ENCODE measurements around the gene RNF8.

The RNF8 gene

GRCh38 chr6:37309692-37310091 lies 44.1 kb upstream of the RNF8 start:
- TF ChIP-seq CTCF (IDR thresholded peaks at IDR 0.05) = no peak
- no peak for DNase-seq (ENCODE audit: low spot score)
- Histone ChIP-seq H3K27ac (no peak overlapping the region), H3K4me3 (no peak overlapping the region)

- TF ChIP-seq CTCF (IDR thresholded peaks at IDR 0.05) = no peak
- DNase-seq (ENCODE audit: low spot score) = no peak
- H3K27ac ChIP-seq = no peak overlapping the region
- H3K4me3 ChIP-seq = no peak overlapping the region
Observed at GRCh38 chr6:37310966-37311365, 42.8 kb upstream of the RNF8 start.

DNA sequence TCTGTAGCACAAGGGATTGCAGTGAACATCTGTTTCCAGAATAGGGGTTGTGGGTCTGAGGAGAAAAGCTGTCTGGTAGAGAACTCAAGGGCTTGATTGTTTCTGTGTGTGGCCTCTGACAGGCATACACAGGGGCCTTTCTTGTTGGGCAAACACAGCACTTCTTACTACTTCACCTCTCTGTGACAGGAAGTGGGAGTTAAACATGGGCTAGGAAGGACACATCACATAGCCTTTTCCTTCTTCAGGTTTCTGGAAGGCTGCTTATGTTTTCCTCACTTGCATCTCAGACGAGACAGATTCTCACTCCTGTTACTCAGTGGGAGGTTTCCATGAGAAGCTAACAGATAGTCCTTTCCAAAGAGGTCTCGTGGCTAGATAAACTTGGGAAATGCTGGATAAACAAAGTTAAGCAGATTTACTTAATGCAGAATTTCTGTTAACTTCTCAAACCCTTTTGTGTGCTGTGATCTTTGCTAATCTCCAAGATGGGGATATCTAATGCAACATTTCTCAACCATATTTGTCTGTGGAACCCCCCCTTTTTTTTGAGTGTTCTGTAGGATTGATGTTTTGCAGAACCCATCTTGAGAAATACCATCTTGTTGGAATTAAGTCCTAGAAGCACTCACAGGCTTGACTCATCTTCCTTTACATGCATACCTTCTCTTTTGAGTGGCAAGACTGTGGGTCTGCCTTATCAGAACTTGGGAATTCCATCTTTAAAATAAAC lies 41.9 kb upstream of the RNF8 start:
- no peak for TF ChIP-seq CTCF (IDR thresholded peaks at IDR 0.05)
- Histone ChIP-seq H3K27ac (no peak overlapping the region), H3K4me3 (no peak overlapping the region)
- no peak for DNase-seq (ENCODE audit: low spot score)

DNA sequence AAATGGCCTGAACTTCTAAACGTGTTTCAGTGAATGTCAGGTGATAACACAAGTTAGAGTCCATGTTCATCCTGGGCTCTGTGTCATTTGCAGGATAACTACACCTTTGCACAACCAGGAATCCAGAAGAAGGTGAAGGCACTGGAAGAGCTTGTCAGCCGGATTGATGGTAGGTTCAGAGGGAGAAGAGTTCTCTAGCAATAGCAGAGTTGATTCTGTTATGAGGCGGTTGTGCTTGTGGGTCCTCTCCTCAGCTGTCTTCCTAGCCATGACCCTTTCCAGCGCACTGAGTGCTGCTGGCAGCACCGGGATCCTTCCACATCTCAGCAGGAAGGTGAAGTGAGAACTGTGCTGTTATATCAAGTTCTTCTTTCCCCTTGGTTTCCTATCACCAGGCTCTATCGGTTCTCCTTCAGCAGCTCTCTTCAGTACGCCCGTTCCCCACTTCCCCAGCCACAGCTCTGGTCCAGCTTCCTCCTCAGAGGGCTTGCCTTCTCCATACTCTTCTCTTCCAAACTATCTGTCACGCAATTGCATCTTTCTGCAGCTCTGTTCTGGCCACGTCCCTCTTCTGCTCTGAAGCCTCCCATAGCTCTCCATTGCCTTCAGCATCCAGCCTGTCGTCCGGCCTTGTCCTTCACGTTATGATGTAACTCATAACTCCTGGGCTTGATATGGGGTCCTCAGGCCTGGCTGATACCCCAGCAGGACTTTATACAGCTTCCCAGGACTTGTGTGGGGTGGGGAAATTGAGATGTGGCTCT lies 39.9 kb upstream of the RNF8 start:
- H3K4me3 ChIP-seq = no peak overlapping the region
- no peak for TF ChIP-seq CTCF (IDR thresholded peaks at IDR 0.05)
- no peak for DNase-seq (ENCODE audit: low spot score)
- no peak overlapping the region for H3K27ac ChIP-seq

GRCh38 chr6:37314487-37315156 lies 39.2 kb upstream of the RNF8 start:
- H3K27ac ChIP-seq = no peak overlapping the region
- no peak overlapping the region for H3K4me3 ChIP-seq
- DNase-seq (ENCODE audit: low spot score) = no peak
- TF ChIP-seq CTCF (IDR thresholded peaks at IDR 0.05) = no peak

DNA sequence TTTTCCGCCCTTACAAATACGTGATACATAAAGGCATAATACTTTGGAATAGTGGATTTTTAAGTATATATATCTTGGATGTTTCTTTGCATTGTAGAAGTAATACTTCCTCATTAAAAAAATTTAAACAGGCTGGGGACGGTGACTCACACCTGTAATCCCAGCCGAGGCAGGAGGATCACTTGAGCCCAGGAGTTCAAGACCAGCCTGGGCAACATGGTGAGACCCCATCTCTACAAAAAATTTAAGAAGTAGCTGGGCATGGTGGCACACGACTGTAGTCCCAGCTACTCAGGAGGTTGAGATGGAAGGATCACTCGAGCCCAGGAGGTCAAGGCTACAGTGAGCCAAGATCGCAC lies 38.6 kb upstream of the RNF8 start:
- H3K4me3 ChIP-seq = no peak overlapping the region
- no peak overlapping the region for H3K27ac ChIP-seq
- no peak for DNase-seq (ENCODE audit: low spot score)
- no peak for TF ChIP-seq CTCF (IDR thresholded peaks at IDR 0.05)

Measured in coronary artery (tissue), 2 donors.